GM19438 (cell line): ENCODE results near the gene SLC7A4.
"Not testable (repeated sequence)": the region's sequence is repeated elsewhere in the genome, so short reads cannot be mapped to it uniquely, and the experiment has no call there.

ENCODE experiments used
- ATAC-seq: cut with Tn5 transposase; IDR thresholded peaks from one replicate; pipeline ENCODE4 v1.9.1; 2021; ENCODE audit warnings: low read depth; ENCODE audit not compliant: unreplicated experiment

SLC7A4 gene

GRCh38 chr22:21022955-21023614, 9.3 kb downstream of the SLC7A4 start:
- no peak for ATAC-seq

- no peak for ATAC-seq
These were observed 9.9 kb downstream of the SLC7A4 start for GRCh38 chr22:21022507-21022906.

GRCh38 chr22:21020802-21021429, 11.4 kb downstream of the SLC7A4 start:
- no peak for ATAC-seq

DNA sequence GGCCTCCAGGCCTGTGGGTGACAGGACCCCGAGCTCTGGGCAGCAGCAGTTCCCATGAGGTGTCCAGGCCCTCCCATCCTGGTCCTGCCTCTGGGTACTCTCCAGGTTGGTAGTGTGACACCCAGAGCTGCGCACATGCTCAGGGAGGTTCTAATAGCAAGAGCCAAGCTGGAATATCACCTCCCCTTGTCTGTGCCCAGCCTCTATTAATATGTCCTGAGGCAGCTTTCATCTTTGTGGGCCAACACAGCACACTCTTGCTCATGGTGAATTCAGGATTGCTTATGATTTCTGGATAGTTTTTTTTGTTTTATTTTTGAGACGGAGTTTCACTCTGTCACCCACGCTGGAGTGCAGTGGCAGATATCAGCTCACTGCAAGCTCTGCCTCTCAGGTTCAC, 14.0 kb downstream of the SLC7A4 start:
- no peak for ATAC-seq

GRCh38 chr22:21016644-21017420, 15.5 kb downstream of the SLC7A4 start:
- no peak for ATAC-seq

- ATAC-seq = no peak
These were observed 16.8 kb downstream of the SLC7A4 start for GRCh38 chr22:21015466-21016006.

DNA sequence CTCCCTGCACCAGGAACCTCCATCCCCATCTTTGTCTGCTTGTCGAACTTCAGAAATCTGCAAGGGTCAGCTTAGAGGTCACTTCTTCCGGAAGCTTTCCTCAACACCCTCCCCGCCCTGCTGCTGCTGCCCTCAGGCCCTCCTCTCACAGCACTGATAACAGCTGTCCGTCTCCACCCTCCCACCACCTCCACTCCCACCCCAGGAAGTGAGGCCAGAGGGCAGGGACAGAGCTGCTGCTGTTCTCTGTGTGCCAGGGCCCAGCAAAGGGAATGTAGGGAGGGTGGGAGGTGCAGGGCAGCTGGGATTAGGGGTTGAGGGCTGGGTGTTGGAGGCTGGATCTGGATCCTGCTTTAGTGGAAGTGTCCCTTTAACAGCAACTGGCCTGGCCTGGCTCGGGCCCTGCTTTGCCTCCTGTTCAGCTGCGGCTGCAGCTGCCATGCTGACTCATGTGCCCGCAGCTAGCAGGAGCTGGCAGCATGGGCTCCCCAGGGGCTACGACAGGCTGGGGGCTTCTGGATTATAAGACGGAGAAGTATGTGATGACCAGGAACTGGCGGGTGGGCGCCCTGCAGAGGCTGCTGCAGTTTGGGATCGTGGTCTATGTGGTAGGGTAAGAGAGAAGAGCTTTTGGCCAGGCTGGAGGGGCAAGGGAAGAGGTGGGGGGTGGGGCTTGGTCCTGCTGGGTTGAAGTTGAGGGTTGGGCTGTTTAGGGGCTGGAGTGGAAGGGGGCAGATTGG, 17.5 kb downstream of the SLC7A4 start, which contains the start of gene P2RX6:
P2RX6 (plus strand) TSS at position 440 of the 740 bp plus-strand sequence; CDS start at position 450, 10 bp downstream.
- no peak for ATAC-seq

DNA sequence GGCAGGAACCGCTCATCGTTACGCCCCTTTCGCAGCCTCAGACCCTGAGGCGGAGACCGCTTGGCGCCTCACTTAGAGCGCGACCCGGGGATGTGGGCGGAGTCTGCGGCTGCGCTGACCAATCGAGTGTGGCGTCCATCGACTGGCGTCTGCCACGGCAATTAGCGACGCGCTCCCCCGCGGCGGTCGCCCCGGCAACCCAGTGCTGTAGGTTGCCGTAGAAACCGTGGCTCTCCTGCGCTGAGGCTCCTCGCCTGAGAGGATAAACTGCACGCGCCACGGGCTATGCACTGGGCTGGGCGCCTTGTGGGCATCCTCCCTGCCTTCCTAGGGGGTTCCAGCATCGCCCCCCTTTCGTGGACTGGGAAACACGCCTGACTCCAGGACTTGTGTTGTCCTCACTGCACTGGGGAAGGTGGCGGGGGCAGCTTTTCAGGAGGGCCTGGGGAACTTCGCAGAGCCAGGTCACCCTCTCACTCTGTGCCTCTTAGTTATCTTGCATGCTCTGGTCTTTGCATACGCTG, 18.1 kb downstream of the SLC7A4 start:
- peak; percentile 85 for ATAC-seq

GRCh38 chr22:21013657-21014201, 18.6 kb downstream of the SLC7A4 start:
- no peak for ATAC-seq

- no peak for ATAC-seq
These were observed 19.6 kb downstream of the SLC7A4 start for GRCh38 chr22:21012446-21013407.

- ATAC-seq = no peak
These were observed 21.8 kb downstream of the SLC7A4 start for GRCh38 chr22:21010426-21011113.

GRCh38 chr22:21009638-21010425, 22.5 kb downstream of the SLC7A4 start:
- no peak for ATAC-seq

DNA sequence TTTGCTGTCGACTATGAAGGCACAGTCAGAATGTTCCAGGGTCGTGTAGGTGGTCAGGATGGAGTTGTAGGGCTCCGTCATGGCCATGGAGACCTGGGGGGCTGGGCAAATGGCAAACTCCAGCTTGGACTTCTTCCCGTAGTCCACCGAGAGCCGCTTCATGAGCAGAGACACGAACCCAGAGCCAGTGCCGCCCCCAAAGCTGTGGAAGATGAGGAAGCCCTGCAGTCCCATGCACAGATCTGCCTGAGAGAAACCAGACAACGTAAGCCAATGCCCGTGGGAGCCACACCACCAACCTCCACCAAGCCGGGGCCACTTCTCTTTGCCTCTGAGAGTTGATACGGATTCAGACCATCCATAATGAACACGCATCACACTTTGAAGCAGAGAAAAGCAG, 23.2 kb downstream of the SLC7A4 start:
- ATAC-seq = not testable (repeated sequence)

DNA sequence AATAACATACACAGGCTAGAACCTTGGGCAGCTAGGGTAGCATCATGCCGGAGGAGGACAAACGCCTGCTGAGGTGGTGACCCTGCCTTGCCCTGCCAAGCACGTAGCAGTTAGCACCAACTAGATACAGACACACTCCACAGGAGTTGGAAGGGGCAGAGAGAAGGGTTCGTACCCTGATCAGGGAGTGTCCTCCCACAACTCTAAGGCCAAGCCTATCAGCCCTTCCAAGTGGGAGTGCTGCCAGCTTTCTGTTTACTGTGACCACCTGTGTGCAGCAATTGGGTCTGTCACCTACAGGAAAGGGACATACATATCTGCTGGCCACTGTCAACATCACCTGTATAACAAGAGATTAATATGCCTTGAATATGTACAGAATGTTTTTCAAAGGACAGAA, 28.6 kb downstream of the SLC7A4 start:
- ATAC-seq = no peak

DNA sequence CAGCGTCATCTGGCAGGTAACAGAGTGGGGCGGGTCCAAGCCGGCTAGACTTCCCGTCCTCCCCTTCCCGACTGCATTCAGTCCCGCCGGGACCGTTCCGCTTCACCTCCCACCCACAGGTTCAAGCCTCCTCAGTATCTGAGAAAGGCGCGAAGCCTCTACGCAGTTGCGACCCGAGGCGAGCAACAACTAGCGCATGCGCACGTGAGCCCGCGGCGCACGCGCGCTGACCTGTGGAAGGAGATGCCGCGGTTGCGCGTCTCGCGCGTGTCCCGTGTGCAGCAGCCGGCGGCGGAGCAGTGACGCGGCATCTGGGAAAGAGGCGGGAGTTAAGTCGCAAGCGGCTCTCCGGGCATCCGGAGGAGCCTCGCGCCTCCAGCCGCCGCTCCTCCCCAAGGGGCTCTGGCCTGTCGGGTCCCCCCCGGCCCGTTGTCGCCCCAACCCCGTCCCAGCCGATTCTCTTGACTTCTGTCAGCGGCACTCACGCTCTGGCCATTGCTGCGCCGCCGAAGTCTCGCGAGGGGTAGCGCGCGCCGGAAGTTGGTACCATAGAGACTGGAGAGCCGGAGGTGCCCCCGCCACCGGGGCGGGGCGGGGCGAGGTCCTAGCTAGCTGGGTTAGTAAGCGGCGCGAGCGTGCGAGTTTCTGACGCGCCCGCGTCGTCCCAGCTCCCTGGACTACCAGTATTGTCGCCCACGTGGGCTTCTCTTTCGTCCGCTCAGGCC, 30.6 kb downstream of the SLC7A4 start, which contains the start of gene THAP7:
THAP7 (minus strand) TSS at position 518 of the 725 bp plus-strand sequence; CDS start at position 311, 207 bp downstream.
- peak; percentile 83 for ATAC-seq

DNA sequence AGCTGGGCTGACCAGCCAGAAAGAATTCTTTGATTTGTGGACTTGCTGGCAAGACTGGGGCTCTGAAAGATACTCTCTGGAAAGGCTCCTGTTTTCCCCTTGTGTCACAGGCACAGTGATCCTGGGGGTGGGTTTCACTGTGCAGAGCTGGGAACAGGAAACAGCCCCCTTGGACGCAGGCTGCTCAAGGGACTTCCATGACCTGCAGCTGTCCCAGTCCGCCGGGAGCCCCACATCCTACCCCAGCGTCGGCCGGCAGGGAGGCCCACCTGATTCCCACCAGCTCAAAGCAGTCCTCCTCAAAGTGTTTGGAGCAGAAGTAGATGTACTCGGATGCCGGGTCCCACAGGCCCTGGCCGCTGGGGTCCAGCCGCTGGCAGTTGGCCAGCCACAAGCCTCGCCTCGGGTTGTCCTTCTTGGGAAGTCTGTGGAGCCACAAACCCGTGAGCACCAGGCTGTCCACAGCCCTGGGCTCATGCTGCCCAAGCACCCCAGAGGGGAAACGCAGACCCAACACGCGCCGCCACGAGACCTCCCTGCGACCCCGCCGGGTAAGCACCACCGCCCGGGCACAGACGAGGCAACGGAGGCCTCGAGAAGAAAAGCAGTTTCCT, 31.3 kb downstream of the SLC7A4 start:
- ATAC-seq = no peak
